Caco-2 (cell line): ENCODE results near the gene FAM216A. TPM values are rescaled to one million over a fixed set of nuclear protein-coding genes. Genes with fewer than 3 reads are reported as not detected.
A peak's percentile ranks its signal among the peaks of the same experiment; 100 is the strongest.

Source experiments
- BruUV-seq: library from RNA; stranded (reverse); fragments of 400-500 nt; replicated peaks from 2 replicates; lab custom pipeline; 2021; lab: Mats Ljungman, UMichigan
- CTCF ChIA-PET: fragments of 300-600 bp; sonication (Branson Sonifier 250); formaldehyde crosslinking; loops from one replicate; lab custom pipeline; 2022; ENCODE audit warnings: antibody characterized with exemption; lab: Charles Lee
- POLR2A ChIA-PET: fragments of 300-600 bp; sonication (Branson Sonifier 250); formaldehyde crosslinking; loops from one replicate; lab custom pipeline; 2022; ENCODE audit warnings: antibody characterized with exemption; lab: Charles Lee
- DNase-seq, 2 experiments: peaks; one replicate each; pipeline versions ENCODE4 v3.0.0 to v3.0.0-alpha.2; 2020 to 2022
- H3K27me3 ChIP-seq: replicated peaks from 2 replicates; pipeline ENCODE4 v1.6.0; 2011; ENCODE audit warnings: low read length; ENCODE audit not compliant: control insufficient read depth, insufficient read depth
- H3K36me3 ChIP-seq: 2 replicates; pipeline ENCODE4 v1.5.1; 2011; ENCODE audit warnings: low read length; ENCODE audit not compliant: control insufficient read depth, insufficient read depth
- H3K4me1 ChIP-seq: fragments of 250-450 bp; sonication (Bioruptor Pico); 2 replicates; pipeline ENCODE4 v1.5.1; 2020; ENCODE audit warnings: mild to moderate bottlenecking
- H3K4me3 ChIP-seq: 2 replicates; pipeline ENCODE4 v1.5.1; 2011; ENCODE audit warnings: low read depth, mild to moderate bottlenecking, control low read depth, low read length
- H3K9me3 ChIP-seq: fragments of 250-450 bp; sonication (Bioruptor Pico); 2 replicates; pipeline ENCODE4 v1.5.1; 2020; ENCODE audit warnings: mild to moderate bottlenecking, moderate library complexity
- H3K27ac Mint-ChIP-seq: one replicate; pipeline ENCODE4 v1.8.0; 2022; ENCODE audit warnings: mixed read lengths; ENCODE audit not compliant: unreplicated experiment
- H3K27me3 Mint-ChIP-seq: one replicate; pipeline ENCODE4 v1.8.0; 2022; ENCODE audit warnings: mixed read lengths; ENCODE audit not compliant: insufficient read depth, unreplicated experiment
- H3K36me3 Mint-ChIP-seq: one replicate; pipeline ENCODE4 v1.8.0; 2022; ENCODE audit warnings: mild to moderate bottlenecking, mixed read lengths; ENCODE audit not compliant: insufficient read depth, unreplicated experiment
- H3K4me1 Mint-ChIP-seq: one replicate; pipeline ENCODE4 v1.8.0; 2022; ENCODE audit warnings: low read depth, mixed read lengths; ENCODE audit not compliant: unreplicated experiment
- H3K4me3 Mint-ChIP-seq: one replicate; pipeline ENCODE4 v1.8.0; 2022; ENCODE audit warnings: mild to moderate bottlenecking, moderate library complexity, mixed read lengths; ENCODE audit not compliant: unreplicated experiment
- H3K9me3 Mint-ChIP-seq: one replicate; pipeline ENCODE4 v1.8.0; 2022; ENCODE audit warnings: mixed read lengths; ENCODE audit not compliant: unreplicated experiment
- CTCF ChIP-seq, 2 experiments: fragments of 200-600 bp in 1 of 2; IDR thresholded peaks; 1 replicate in 1 of 2; 2 replicates in 1 of 2; pipeline versions ENCODE4 v1.5.1 to v1.8.0; 2011 to 2022; ENCODE audit warnings: antibody characterized with exemption in 1 of 2, control low read depth in 1 of 2, inconsistent platforms in 1 of 2, low read depth in 1 of 2, low read length in 1 of 2, mild to moderate bottlenecking in 1 of 2, moderate library complexity in 1 of 2; ENCODE audit not compliant: insufficient read depth in 1 of 2, severe bottlenecking in 1 of 2, unreplicated experiment in 1 of 2
- intact Hi-C: fragments of 100-400 bp; cut with micrococcal nuclease; formaldehyde crosslinking; loops from one replicate; pipeline ENCODE4 v1.10.0; 2022; ENCODE audit not compliant: unreplicated experiment
- total RNA-seq: library from RNA; stranded (reverse); gene quantifications from 2 replicates; pipeline ENCODE4 v1.2.3, GENCODE V29; 2022

FAM216A gene
- total RNA-seq, 1 experiment from 2014 or later: 13.1 TPM

GRCh38 chr12:110449799-110450497 is 18.7 kb upstream of the FAM216A start, which contains the start of gene ARPC3:
Gene ARPC3 (minus strand): TSS chr12:110450337. CDS start chr12:110450260, 77 bp downstream.
- peak; percentile 79 to 89 for TF ChIP-seq CTCF (IDR thresholded peaks at IDR 0.05; ENCODE audit: insufficient read depth in 1 of 2, low read depth in 1 of 2, low read length in 1 of 2, severe bottlenecking in 1 of 2, unreplicated experiment in 1 of 2)
- Mint-ChIP-seq H3K27me3 (no peaks in the 10 kb centered on the region), H3K27ac (peak within 1 kb of the TSS; percentile 98), H3K4me3 (peak within 1 kb of the TSS; percentile 85), H3K4me1 (no peaks in the 10 kb centered on the region), H3K9me3 (no peaks in the 10 kb centered on the region), H3K36me3 (peaks cover 76% of the 10 kb centered on the region)
- peaks cover 1% of the 10 kb centered on the region for H3K36me3 ChIP-seq
- ChIA-PET CTCF (interaction anchor here (0.6 to 2.3 kb wide), 16 partner anchors 18 to 307 kb away, joined by 3 to 54 read pairs (median 4); partner anchors contain the start of genes FAM216A, GPN3, RAD9B and TCTN1), POLR2A (interaction anchor here (0.7 to 2.7 kb wide), 6 partner anchors 18 to 194 kb away, joined by 3 to 32 read pairs (median 7); partner anchors contain the start of genes FAM216A, GPN3, RAD9B and VPS29)
- intact Hi-C loops: loop anchor here (1.0 to 5.0 kb wide), 4 partner anchors 18 to 437 kb away; partner anchors contain the start of genes FAM216A, GPN3, RAD9B and VPS29
- TSS peak; percentile 68 for BruUV-seq
- DNase-seq: peak; percentile 96
- H3K27me3 ChIP-seq: no peaks in the 10 kb centered on the region
- H3K4me3 ChIP-seq: peak within 1 kb of the TSS; percentile 90
- H3K9me3 ChIP-seq: no peaks in the 10 kb centered on the region
- peaks cover 5% of the 10 kb centered on the region for H3K4me1 ChIP-seq

- Histone ChIP-seq H3K4me3 (no peak overlapping the region), H3K36me3 (peaks cover 1% of the 10 kb centered on the region), H3K9me3 (no peaks in the 10 kb centered on the region), H3K4me1 (peaks cover 5% of the 10 kb centered on the region), H3K27me3 (no peaks in the 10 kb centered on the region)
- POLR2A ChIA-PET: interaction anchor here (2.2 kb wide), 1 partner anchor 50 kb away, joined by 13 read pairs; the partner anchor contains the start of genes RAD9B and VPS29
- Mint-ChIP-seq H3K4me3 (peak overlapping the region; percentile 31), H3K36me3 (peaks cover 79% of the 10 kb centered on the region), H3K27me3 (no peaks in the 10 kb centered on the region), H3K4me1 (no peaks in the 10 kb centered on the region), H3K27ac (peak overlapping the region; percentile 98), H3K9me3 (no peaks in the 10 kb centered on the region)
- CTCF ChIA-PET: interaction anchor here (2.0 kb wide), 1 partner anchor 17 kb away, joined by 54 read pairs; the partner anchor contains the start of genes FAM216A and GPN3
- BruUV-seq: no TSS peak
- no peak for TF ChIP-seq CTCF (IDR thresholded peaks at IDR 0.05; ENCODE audit: insufficient read depth in 1 of 2, low read depth in 1 of 2, low read length in 1 of 2, severe bottlenecking in 1 of 2, unreplicated experiment in 1 of 2)
- DNase-seq: no peak
- intact Hi-C loops: loop anchor here (5.0 kb wide), 2 partner anchors 51 to 436 kb away; partner anchors contain the start of genes RAD9B and VPS29
These were observed 17.4 kb upstream of the FAM216A start for GRCh38 chr12:110451263-110451662.

GRCh38 chr12:110453569-110454296 is 14.9 kb upstream of the FAM216A start:
- ChIA-PET POLR2A (interaction anchor here (0.5 kb wide), 1 partner anchor 33 kb away, joined by 6 read pairs; no protein-coding TSS in a partner anchor), CTCF (no interaction called here)
- intact Hi-C loops: loop anchor here (5.0 kb wide), 2 partner anchors 49 to 434 kb away; partner anchors contain the start of genes RAD9B and VPS29

More at GRCh38 chr12:110453569-110454296, 14.9 kb upstream of the FAM216A start:
- Histone ChIP-seq H3K27me3 (no peaks in the 10 kb centered on the region), H3K9me3 (no peaks in the 10 kb centered on the region), H3K36me3 (peaks cover 1% of the 10 kb centered on the region; the same call in 1 of the 2 replicates), H3K4me3 (no peak overlapping the region), H3K4me1 (peaks cover 5% of the 10 kb centered on the region)
- Mint-ChIP-seq H3K4me3 (no peak overlapping the region), H3K27me3 (no peaks in the 10 kb centered on the region), H3K27ac (no peak overlapping the region), H3K36me3 (peaks cover 65% of the 10 kb centered on the region), H3K9me3 (no peaks in the 10 kb centered on the region), H3K4me1 (no peaks in the 10 kb centered on the region)
- no peak for DNase-seq
- TF ChIP-seq CTCF (IDR thresholded peaks at IDR 0.05; ENCODE audit: insufficient read depth in 1 of 2, low read depth in 1 of 2, low read length in 1 of 2, severe bottlenecking in 1 of 2, unreplicated experiment in 1 of 2): no peak
- no TSS peak for BruUV-seq
